T-helper 17 cell (primary cell): Measurements from ENCODE around the gene RBM47. TPM values are rescaled to one million over a fixed set of nuclear protein-coding genes. Genes with fewer than 3 reads are reported as not detected.

Experiments
- ATAC-seq: fragments of 150-1000 bp; cut with Tn5 transposase; 2 replicates; pipeline ENCODE4 v1.10.0; 2021; ENCODE audit warnings: mild to moderate bottlenecking, moderate library complexity
- DNase-seq, 3 donors: peaks; one replicate each; pipeline versions ENCODE4 v3.0.0 to v3.0.0-alpha.2; 2020 to 2021
- H3K9me3 ChIP-seq: one replicate; pipeline ENCODE4 v1.7.0; 2013; ENCODE audit warnings: low read length, mild to moderate bottlenecking; ENCODE audit not compliant: control insufficient read depth, poor library complexity, severe bottlenecking
- H3K27ac Mint-ChIP-seq: one replicate; pipeline ENCODE4 v1.8.0; 2022; ENCODE audit warnings: mild to moderate bottlenecking, moderate library complexity, mixed read lengths
- H3K27me3 Mint-ChIP-seq: one replicate; pipeline ENCODE4 v1.8.0; 2022; ENCODE audit warnings: mixed read lengths
- H3K36me3 Mint-ChIP-seq: one replicate; pipeline ENCODE4 v1.8.0; 2022; ENCODE audit warnings: low read depth, mixed read lengths
- H3K4me1 Mint-ChIP-seq: one replicate; pipeline ENCODE4 v1.8.0; 2022; ENCODE audit warnings: mild to moderate bottlenecking, mixed read lengths
- H3K4me3 Mint-ChIP-seq: one replicate; pipeline ENCODE4 v1.8.0; 2022; ENCODE audit warnings: mild to moderate bottlenecking, moderate library complexity, mixed read lengths
- total RNA-seq, 4 donors: library from RNA in 2 of 4; stranded (reverse) in 2 of 4; gene quantifications; one replicate each; pipeline ENCODE4 v1.2.3 and lab custom pipeline; 2022 to 2026

Gene RBM47
- total RNA-seq, 2 donors from 2014 or later, result 0.91 to 3.4 TPM

GRCh38 chr4:40594261-40595178, 35.1 kb downstream of the RBM47 start:
- H3K4me1 Mint-ChIP-seq, result peaks cover 2% of the 10 kb centered on the region
- no peak overlapping the region for H3K4me3 Mint-ChIP-seq
- DNase-seq, result no peak
- ATAC-seq, result no peak
- peaks cover 5% of the 10 kb centered on the region for H3K36me3 Mint-ChIP-seq
- no peaks in the 10 kb centered on the region for H3K9me3 ChIP-seq
- H3K27me3 Mint-ChIP-seq, result peaks cover 22% of the 10 kb centered on the region
- no peak overlapping the region for H3K27ac Mint-ChIP-seq

- ATAC-seq (no peak), DNase-seq (no peak)
- H3K9me3 ChIP-seq, result no peaks in the 10 kb centered on the region
- Mint-ChIP-seq H3K4me1 (peaks cover 5% of the 10 kb centered on the region), H3K27ac (no peak overlapping the region), H3K27me3 (peaks cover 32% of the 10 kb centered on the region), H3K36me3 (peaks cover 7% of the 10 kb centered on the region), H3K4me3 (no peak overlapping the region)
Measured at GRCh38 chr4:40592034-40592433, 37.6 kb downstream of the RBM47 start.

DNA sequence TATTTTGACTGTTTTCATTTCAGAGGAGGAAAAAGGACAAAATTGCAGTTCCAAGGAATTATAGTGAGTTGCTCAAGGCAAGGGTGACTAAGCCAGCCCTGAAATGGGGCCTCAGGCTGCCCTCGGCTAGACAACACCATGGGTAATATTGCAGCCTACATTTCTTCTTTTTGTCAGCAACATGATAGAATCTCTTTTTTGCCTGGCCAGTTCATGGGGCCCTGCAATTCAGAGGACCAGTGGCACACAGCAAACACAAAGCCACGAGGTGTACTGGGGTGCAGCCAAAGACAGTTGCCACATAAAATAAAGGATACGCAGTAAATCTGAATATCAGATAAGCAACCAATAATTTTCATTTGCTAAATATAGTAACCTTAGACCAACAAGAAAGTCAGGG, 41.8 kb downstream of the RBM47 start:
- Mint-ChIP-seq H3K27me3 (peaks cover 21% of the 10 kb centered on the region), H3K36me3 (peaks cover 3% of the 10 kb centered on the region), H3K4me3 (no peak overlapping the region), H3K4me1 (peaks cover 6% of the 10 kb centered on the region), H3K27ac (no peak overlapping the region)
- no peak for DNase-seq
- ATAC-seq, result no peak
- H3K9me3 ChIP-seq, result no peaks in the 10 kb centered on the region

DNA sequence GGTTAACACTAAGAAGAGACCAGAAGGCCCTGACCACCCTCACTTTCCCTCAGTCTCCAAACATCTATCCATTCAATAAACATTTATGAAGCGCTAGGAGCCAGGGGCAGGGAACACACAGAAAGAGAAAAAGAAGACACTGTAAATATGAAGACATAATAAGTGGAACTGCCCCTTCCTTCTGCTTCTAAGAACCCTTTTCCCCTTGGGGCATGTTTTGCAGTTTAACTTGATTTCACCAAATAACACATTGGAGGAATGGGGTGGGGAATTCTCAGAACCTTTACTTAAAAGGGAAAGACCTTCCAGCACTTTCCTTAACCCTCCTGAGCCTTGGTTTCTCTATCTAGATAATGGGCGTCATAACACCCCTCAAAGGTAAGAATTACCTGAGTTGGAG, 42.3 kb downstream of the RBM47 start:
- Mint-ChIP-seq H3K27me3 (peaks cover 21% of the 10 kb centered on the region), H3K36me3 (peaks cover 4% of the 10 kb centered on the region), H3K4me3 (no peak overlapping the region), H3K4me1 (peaks cover 6% of the 10 kb centered on the region), H3K27ac (peak overlapping the region; percentile 43)
- no peaks in the 10 kb centered on the region for H3K9me3 ChIP-seq
- ATAC-seq, result no peak
- DNase-seq, result no peak

GRCh38 chr4:40586729-40587128, 42.9 kb downstream of the RBM47 start:
- Mint-ChIP-seq H3K27me3 (peaks cover 24% of the 10 kb centered on the region), H3K27ac (peak overlapping the region; percentile 43), H3K4me3 (peak overlapping the region; percentile 39), H3K36me3 (peaks cover 4% of the 10 kb centered on the region), H3K4me1 (peaks cover 6% of the 10 kb centered on the region)
- no peak for DNase-seq
- no peaks in the 10 kb centered on the region for H3K9me3 ChIP-seq
- no peak for ATAC-seq

GRCh38 chr4:40586034-40586433, 43.6 kb downstream of the RBM47 start:
- ATAC-seq, result no peak
- no peaks in the 10 kb centered on the region for H3K9me3 ChIP-seq
- no peak overlapping the region for H3K4me3 Mint-ChIP-seq
- H3K27ac Mint-ChIP-seq, result no peak overlapping the region
- peaks cover 6% of the 10 kb centered on the region for H3K4me1 Mint-ChIP-seq
- no peak for DNase-seq
- peaks cover 26% of the 10 kb centered on the region for H3K27me3 Mint-ChIP-seq
- H3K36me3 Mint-ChIP-seq, result peaks cover 4% of the 10 kb centered on the region

DNA sequence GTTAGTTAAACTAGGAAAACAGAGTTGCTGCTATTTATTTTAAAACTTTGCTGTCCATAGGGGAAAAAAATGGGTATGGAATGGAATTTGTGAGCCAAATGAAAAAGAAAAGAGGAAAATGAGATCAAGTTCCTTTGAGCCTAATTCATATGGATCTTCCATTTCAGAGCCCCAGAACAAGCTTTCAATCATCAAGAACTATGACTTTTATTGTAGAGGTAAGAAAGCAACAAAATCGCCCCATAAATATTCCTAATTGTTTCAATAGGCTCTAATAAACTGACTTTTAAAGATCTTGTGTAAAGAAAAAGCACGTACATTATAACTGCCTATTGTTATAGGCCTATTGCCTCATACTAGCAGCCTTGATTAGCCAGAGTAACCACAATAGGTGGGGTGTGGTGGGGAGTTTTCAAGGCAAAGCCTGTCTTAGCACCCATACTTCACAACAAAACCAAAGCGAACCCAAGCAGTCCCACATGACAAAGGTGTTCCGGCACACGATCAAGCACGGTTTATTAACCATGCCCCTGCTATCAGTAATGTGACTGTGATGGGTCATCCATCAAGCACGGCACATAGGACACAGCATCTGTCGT, 44.4 kb downstream of the RBM47 start:
- no peak for ATAC-seq
- Mint-ChIP-seq H3K27ac (no peak overlapping the region), H3K4me1 (peaks cover 6% of the 10 kb centered on the region), H3K4me3 (no peak overlapping the region), H3K27me3 (peaks cover 26% of the 10 kb centered on the region), H3K36me3 (peaks cover 4% of the 10 kb centered on the region)
- H3K9me3 ChIP-seq, result no peaks in the 10 kb centered on the region
- no peak for DNase-seq

- peaks cover 6% of the 10 kb centered on the region for H3K4me1 Mint-ChIP-seq
- no peak for DNase-seq
- H3K27me3 Mint-ChIP-seq, result peaks cover 26% of the 10 kb centered on the region
- no peak overlapping the region for H3K27ac Mint-ChIP-seq
- H3K9me3 ChIP-seq, result no peaks in the 10 kb centered on the region
- H3K36me3 Mint-ChIP-seq, result peaks cover 4% of the 10 kb centered on the region
- no peak for ATAC-seq
- H3K4me3 Mint-ChIP-seq, result no peak overlapping the region
Measured at GRCh38 chr4:40584517-40585141, 45.0 kb downstream of the RBM47 start.

- no peaks in the 10 kb centered on the region for H3K9me3 ChIP-seq
- Mint-ChIP-seq H3K4me3 (no peak overlapping the region), H3K27me3 (peaks cover 26% of the 10 kb centered on the region), H3K36me3 (peaks cover 4% of the 10 kb centered on the region), H3K4me1 (peaks cover 6% of the 10 kb centered on the region), H3K27ac (no peak overlapping the region)
- DNase-seq (no peak), ATAC-seq (no peak)
Measured at GRCh38 chr4:40583850-40584439, 45.7 kb downstream of the RBM47 start.

DNA sequence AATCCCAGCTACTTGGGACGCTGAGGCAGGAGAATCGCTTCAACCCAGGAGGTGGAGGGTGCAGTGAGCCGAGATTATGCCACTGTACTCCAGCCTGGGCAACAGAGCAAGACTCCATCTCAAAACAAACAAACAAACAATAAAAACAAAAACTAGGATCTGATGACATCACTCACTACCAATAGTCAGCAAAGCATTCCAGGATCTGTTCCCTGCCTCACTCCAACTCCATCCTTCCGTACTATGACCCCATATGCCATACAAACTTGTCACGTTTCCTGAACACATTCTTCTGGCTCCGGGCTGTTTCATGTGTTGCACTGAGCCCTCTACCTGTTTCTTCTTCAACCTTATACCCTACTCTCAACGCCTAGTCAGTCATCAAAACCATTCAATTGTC, 47.3 kb downstream of the RBM47 start:
- peaks cover 20% of the 10 kb centered on the region for H3K27me3 Mint-ChIP-seq
- H3K4me1 Mint-ChIP-seq, result peaks cover 12% of the 10 kb centered on the region
- peaks cover 2% of the 10 kb centered on the region for H3K36me3 Mint-ChIP-seq
- no peak overlapping the region for H3K27ac Mint-ChIP-seq
- ATAC-seq, result no peak
- H3K9me3 ChIP-seq, result no peaks in the 10 kb centered on the region
- H3K4me3 Mint-ChIP-seq, result no peak overlapping the region
- DNase-seq, result no peak

GRCh38 chr4:40581254-40582140, 48.2 kb downstream of the RBM47 start:
- no peak for DNase-seq
- no peak for ATAC-seq
- Mint-ChIP-seq H3K27me3 (peaks cover 17% of the 10 kb centered on the region), H3K4me3 (no peak overlapping the region), H3K4me1 (peaks cover 12% of the 10 kb centered on the region), H3K36me3 (peaks cover 2% of the 10 kb centered on the region), H3K27ac (no peak overlapping the region)
- H3K9me3 ChIP-seq, result no peaks in the 10 kb centered on the region

GRCh38 chr4:40579983-40580382, 49.7 kb downstream of the RBM47 start:
- Mint-ChIP-seq H3K36me3 (peaks cover 2% of the 10 kb centered on the region), H3K27me3 (peaks cover 11% of the 10 kb centered on the region), H3K27ac (no peak overlapping the region), H3K4me1 (peaks cover 11% of the 10 kb centered on the region), H3K4me3 (no peak overlapping the region)
- H3K9me3 ChIP-seq, result no peaks in the 10 kb centered on the region
- DNase-seq (no peak), ATAC-seq (no peak)
